HG02981 (cell line): ENCODE measurements around the gene SECTM1.

Source experiments
- ATAC-seq: cut with Tn5 transposase; IDR thresholded peaks from one replicate; pipeline ENCODE4 v1.9.1; 2021; ENCODE audit warnings: mild to moderate bottlenecking, moderate library complexity; ENCODE audit not compliant: unreplicated experiment

SECTM1 gene

DNA sequence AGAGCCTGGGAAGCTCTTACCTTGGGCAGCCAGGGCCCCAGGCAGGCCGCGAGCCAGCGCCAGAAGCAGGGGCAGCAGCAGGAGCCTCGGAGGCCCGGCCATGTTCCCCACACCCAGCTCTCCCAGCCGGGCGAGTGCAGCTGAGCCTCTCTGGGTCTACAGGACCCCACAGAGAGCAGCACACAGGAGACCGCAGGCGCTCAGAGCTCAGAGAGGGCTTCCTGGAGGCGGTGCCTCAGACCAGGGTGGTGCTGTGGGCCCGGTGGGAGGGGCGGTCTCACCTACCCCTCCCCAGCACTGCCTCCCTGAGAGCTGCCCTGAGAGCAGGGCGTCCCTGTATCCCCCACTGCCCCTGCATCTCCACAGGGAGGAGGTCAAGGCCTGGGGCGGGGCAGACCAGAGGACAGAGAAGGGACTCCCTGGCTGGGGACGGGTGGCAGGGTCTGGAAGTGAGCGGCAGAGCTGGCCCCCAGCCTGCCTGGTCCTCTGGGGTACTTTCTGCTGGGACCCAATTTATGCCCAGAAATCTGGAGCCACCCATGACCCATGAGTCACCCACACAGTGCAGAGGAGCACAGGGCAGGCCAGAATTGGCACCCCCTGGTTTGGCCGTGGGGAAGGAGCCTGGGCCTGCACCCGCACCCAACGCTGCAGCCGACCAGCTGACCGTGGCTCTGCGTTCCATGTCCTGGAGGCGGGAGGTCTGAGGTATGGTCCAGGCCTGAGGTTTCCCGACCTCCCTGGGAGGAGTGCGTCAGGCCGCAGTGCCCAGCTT is 16.0 kb downstream of the SECTM1 start, which contains the start of gene CD7:
TSS of gene CD7 (minus strand) at position 215 of the 775 bp plus-strand sequence. CDS start at position 102, 113 bp downstream.
- no peak for ATAC-seq

DNA sequence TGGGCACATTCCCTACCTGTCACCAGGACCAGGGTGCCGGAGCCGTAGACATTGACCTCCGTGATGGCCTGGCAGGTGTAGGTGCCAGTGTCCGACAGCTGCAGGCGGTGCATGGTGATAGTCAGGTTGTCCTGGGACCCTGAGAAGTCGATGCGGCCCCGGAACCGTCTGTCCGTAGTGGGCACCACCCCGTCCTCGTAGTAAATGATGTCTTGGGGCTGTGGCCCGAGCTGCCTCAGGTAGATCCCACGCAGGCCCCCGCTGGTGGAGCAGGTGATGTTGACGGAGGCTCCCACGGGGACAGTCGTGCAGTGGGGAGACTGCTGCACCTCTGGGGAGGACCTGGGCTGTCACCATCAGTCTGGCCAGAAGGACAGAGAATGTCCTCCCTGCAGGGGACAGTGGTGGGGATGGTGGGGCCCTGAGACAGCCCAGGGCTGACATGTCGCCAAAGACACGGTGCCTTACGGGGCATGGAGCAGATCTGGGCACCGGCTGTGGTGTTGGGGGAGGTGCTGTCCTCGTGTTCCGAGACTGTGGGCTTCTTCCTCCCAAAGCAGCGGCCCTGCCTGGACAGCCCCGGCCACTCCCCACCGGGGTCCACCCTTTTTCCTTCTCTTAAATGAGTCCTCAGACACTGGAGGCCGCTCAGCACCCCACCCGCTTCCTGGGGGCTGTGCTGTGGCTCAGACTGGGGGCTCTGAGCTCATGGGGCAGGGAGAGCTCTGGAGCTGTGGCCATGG is 16.7 kb downstream of the SECTM1 start:
- ATAC-seq = no peak

DNA sequence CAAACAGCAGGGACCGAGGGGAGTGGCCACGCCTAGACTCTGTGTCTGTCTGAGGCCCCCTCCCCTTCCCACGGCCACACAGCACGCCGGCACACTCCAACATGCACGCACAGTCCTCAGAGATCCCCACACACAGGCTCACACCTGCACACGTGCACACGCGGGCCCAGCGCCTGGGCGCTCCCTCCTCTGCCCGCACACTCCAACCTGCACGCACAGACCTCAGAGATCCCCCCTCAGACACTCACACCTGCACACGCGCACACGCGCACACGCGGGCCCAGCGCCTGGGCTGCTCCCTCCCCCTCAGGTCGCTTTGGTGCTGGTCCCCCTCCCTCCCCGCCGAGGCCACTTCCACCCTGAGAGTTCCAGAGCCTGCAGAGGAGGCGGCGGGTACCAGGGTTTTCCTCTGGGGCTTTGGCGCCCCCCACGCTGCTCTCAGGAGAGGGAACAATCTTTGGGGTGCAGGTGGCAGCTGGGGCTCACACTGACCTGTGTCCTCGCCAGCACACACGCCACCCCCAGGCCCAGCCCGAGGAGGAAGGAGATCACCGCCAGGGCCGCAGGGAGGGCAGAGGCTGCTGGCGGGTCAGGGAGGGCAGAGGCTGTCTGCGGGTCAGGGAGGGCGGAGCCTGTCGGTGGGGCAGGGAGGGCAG is 17.7 kb downstream of the SECTM1 start:
- no peak for ATAC-seq

DNA sequence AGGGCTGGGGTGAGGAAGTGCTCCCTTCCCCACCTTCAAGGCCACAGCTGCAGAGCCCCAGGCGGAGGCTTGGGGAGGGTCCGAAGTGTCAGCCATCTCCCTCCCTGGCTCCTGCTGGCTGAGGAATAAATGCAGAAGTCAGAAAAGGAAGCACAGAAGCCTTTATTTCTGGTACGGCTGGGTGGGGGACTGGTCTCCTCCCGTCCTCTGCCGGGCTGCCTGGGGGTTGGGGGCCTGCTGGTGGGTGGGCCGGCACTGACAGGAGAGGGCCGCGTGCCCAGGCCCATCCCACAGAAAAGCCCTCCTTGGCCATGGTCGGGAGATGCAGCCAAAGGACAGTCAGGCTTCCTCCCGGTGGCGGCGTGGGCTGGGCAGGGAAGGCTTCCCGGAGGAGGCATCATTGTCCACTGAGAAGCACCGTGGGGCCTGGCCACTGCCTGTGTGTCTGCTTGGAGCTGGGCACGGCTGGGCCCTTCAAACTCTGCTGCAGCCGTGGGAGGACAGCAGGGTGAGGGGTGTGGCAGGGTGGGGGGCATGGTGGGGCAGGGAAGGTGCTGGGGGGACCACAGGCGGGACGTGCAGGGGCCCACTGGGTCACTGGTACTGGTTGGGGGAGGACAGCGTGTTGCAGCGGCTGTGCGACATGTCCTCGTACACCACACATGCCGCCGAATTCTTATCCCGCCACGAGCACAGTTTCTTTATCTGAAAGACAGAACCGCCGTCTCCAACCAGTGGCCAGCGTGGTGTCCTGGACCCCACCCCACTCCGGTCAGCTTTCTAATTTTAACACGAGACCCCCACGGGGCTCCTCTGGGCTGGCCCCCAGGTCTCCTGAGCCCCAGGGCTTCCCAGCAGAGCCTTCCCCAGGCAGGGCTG is 18.6 kb downstream of the SECTM1 start:
- ATAC-seq = no peak

DNA sequence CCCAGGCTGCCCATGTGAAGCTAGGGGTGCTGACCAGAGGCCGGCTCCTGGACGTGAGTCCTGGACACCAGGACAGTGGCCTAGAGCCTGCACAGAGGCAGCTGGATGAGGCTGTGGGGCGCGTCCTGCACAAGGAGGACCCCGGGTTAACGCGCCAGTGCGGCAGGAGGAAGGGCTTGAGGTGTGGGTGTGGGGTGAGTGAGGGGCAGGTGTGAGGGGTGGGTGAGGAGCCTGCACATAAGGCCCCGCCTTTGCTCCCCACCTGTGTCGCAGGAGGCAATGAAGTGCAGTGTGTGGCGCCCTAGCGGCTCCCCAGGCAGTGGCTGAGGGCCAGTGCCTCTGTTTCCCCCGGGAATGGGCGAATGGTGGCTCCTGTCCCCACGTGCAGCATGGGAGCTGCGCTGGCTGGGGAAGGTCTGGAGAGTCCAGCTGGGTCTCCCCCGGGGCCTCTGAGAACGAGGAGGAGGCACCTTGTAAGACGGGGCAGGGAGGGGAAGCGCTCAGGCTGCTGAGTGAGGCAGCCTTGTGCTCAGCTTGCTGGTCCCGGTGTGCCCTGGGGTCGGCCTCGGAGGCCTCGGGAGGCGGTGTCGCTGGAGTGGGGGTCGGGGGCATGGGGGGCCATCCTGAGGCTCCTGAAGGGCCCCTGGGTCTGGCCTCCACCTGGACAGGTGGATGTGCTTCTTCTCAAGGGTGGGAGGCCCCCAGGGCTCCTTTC is 19.4 kb downstream of the SECTM1 start:
- no peak for ATAC-seq

DNA sequence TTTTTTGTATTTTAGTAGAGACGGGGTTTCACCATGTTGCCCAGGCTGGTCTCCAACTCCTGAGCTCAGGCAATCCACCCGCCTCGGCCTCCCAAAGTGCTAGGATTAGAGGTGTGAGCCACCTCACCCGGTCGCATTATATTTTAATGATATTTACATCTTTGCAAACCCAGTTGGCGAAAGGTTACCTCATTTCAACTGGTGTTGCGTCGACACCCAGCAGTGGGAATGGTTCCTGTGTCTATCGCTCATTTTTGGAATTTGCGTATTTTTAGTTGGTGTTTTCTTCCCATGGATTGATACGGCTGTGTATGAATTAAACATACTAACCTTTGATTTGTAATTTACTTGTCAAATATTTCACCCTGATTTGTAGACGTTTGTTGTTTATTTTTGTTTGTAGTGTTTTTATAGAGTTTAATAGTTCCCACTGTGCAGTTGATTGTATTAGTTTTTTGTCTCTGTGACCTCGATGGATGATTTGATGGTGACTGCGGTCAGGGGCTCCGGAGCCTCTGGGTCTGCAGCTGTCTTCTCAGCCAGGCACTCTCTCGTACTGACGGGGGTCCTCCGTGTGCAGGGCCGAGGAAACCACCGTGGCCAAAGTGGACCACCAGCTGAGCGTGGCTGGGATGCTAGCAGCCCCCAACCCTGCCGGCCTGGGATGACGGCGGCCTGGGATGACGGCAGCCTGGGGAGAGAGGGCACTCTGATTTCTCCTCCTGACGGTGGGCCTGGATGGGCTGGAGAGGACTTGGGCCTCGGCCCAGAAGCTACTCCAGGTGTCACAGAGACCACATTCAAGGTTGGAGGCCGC is 20.2 kb downstream of the SECTM1 start:
- no peak for ATAC-seq

DNA sequence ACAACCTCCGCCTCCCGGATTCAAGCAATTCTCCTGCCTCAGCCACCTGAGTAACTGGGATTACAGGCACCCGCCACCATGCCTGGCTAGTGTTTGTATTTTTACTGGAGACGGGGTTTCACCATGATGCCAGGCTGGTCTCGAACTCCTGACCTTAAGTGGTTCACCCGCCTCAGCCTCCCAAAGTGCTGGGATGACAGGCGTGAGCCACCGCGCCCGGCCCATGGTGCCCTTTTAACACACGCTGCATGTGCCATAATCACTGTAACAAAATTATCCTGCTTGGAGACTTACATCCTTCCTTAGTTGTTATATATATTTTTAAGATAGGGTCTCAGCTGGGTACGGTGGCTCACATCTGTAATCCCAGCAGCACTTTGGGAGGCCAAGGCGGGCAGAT is 21.6 kb downstream of the SECTM1 start:
- no peak for ATAC-seq

DNA sequence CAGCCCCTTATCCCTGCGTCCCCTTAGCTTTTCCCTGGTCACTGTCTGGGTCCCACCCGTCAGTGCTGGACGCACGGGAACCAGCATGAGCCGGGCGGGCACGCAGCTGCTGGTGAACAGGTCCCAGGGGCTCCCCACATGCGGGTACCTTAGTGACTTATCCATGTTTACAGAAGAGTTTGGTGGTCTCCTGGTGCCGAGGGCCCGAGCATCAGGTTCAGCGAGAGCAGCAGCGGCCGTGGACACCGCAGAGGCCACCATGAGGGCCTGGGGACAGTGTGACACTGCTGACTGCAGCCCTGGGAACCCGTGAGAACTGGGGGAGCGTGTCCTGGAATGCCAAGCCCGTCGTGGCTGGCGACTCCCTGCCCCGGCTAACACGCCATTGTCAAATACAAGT is 22.7 kb downstream of the SECTM1 start:
- no peak for ATAC-seq

DNA sequence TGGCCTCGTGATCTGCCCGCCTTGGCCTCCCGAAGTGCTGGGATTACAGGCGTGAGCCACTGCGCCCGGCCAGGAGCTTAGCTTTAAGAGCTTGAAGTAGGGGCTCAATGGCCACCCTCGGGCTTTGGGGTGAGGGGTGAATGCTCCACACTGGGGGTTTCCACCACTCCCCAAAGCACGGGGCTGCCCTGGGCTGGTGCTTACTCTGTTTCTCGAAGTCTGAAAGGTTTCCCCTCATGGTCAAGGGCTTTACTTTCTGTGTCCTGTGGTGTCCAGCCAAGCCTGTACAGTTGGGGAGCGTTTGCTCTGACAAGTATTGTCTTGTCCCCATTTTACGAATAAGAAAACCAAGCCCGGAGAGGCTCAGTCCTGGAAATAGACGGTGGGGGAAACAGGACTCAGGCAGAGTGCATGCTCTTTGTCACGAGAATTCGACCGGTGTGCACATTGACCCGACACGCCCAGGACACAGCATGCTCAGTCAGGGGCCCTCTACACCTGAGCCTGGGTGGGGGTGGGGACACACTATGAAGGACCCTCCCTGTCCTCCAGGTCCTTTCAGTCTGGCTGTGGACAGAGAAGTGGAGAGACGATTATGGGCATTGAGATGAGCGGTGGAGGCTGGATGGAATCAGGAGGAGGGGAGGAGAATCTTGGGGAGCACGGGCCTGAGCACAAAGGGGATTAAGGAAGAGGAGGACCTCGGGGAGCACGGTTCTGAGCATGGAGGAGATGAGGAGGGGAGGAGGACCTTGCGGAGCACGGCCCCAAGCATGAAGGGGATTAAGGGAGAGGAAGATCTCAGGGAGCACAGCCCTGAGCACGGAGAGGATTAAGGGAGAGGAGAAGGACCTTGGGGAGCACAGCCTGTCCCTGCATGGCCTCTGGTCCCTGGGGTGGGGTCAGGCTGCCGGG is 23.7 kb downstream of the SECTM1 start:
- no peak for ATAC-seq

DNA sequence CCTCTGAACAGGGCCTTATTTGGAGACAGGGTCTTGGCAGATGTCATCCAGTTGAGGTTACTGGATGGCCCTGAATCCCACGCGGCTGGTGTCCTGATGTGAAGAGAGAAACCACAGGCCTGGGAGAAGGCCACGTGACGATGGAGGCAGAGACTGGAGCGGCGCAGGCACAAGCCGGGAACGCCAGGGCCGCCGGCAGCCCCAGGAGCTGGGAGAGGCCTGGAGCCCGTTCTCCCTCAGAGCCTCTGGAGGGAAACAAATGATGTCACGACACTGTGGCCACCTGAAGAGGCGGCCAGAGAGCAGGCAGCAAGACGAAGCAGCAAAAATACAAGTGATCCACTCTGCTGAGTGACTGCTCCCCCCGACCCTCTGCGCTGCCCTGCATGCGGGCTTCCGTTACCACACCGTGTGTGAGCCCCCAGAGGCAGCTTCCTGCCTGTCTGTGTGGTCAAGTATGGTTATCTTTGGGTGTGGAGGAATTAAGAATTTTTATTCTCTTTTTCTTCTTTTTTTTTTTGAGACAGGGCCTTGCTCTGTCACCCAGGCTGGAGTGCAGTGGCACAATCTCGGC is 27.8 kb downstream of the SECTM1 start:
- ATAC-seq = no peak

DNA sequence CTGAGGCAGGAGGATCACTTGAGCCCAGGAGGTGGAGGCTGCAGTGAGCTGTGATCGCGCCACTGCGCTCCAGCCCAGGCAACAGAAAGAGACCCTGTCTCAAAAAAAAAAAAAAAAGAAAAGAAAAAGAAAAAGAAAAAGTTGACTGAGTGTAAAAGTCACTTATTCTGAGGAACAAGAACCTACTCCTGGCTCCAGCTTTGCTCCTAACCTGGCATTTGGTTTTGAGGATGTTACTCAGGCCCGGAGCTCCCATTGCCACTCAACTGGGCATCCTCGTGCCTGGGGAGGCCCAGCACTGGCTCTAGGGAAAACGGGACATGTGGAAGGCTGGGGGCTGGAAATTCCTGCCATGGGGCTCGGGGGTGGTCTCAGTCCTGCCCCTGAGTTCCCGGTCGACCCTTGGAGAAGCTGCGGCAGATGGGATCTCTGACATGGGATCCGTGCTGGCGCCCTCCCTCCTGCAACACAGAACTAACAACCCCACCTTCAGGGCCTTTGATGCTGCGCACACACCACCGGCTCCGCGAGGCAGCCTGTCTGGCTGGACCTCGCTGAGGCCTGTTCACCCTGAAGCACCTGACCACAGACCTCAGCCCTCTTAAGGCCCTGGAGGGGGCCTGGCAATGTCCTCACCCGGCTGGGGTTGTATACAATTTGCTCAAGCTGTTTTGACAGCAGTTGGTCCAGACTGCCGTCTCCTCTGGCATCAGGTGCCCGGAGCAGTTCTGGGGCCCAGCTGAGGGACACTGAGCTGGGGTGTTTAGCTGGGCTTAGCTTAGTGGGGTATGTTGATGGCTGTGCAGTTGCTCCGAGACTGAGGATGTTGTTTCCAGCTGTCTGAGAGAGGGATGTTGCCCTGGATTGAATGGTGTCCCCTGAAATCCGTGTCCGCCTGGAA is 28.5 kb downstream of the SECTM1 start:
- no peak for ATAC-seq

DNA sequence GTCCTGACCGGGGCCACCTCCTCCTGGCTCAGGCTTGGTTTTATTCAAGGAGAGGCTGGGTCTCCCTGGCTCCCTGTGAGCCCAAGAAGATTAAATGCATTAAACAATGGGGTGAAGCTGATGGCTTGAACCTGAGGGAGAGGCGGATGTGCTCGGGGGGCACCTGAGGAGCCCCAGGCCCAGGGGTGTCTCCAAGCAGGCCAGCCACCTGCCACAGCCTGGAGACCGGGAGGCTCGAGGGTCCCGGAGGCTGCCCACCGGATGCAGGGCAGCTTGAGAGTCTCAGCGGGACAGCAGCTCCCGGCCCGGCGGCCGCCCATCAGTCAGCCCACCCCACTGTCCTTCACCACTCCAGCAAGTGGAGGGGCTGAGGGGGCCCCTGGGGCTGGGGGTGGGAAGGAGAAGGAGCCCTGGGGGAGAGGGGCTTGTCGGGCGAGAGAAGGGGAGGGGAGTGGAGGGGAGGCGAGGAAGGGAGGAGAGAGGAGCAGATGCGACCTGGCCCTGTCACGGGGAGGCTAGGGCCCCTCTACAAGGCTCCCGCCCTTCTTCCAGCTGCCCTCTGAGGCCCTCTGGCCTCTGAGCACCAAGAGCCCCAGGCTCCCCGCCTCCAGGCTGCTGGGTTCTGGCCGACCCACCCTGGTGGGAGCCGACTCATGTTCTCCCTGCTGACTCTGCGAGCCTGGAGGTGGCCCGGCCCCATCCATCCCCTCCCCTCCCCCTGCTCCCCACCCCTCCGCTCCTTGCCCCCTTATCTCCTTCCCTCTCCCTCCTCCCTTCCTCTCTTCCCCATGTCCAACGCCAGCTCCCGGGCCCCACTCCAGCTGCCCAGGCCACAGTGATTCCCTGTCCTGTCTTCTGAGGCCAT is 29.4 kb downstream of the SECTM1 start:
- no peak for ATAC-seq

DNA sequence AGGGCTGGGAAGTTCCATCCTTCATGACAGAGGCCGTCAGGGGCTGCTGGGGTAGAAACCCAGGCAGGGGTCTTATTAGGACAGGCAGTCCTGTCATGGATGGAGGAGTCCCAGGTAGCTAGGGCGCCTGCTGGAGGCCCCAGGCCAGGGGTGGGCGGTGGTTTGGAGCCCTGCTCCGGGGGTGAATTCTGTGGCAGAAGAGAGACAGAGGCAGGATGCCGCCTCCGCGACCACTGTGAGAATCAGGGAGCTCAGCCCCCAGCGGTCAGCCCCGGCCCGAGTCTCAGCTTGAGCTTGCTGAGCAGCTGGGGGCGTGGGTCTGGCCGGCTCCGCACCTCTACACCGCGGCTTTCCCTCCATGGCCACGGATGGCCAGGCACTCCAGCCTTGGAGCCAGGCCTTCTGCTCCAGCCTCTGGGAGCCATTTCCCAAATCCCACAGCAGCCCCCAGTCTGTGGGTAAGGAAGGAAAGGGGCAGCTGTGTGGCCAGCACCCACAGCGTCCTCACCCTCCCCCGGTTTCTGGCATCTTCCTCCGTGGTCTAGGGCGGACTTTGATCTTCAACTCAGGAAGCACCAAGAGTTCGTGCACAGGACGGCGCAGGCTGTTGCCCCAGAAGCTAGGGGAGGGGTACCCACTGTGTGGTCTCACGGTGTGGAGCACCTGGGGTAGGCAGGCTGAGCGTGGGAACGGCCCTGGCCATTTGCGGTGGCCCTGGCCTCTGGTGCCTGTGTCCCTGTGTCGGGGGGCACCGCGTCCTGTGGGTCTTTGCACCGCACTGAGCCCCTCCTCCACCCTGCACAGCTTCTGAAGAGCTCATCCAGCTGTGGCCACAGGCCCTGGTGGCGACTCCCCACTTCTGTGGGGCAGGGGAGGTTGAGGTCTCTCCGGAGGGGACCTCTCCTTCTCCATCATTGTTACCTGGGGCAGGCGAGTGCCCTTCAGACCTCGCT is 30.3 kb downstream of the SECTM1 start:
- ATAC-seq = no peak

DNA sequence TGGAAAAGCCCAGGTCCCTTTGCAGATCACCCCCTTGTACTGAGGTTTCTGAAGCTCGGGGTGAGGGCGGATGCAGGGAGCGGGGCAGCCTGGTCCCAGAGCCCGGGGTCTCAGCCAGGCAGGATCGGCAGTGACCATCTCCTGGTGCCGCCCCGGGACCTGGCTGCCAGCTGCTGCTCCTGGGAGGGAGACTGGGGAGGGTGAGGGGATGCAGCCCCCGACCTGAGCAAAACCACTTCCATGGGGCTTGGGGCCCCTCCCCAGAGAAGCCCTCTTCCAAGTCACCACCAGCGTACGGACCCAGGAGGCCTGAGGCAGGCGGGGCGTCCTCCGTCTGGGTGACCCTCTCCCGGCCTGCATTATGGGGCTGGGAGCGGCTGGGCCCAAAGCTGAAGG is 31.0 kb downstream of the SECTM1 start:
- no peak for ATAC-seq
